Measurements from ENCODE around the gene DISP3.

The DISP3 gene, protein sequence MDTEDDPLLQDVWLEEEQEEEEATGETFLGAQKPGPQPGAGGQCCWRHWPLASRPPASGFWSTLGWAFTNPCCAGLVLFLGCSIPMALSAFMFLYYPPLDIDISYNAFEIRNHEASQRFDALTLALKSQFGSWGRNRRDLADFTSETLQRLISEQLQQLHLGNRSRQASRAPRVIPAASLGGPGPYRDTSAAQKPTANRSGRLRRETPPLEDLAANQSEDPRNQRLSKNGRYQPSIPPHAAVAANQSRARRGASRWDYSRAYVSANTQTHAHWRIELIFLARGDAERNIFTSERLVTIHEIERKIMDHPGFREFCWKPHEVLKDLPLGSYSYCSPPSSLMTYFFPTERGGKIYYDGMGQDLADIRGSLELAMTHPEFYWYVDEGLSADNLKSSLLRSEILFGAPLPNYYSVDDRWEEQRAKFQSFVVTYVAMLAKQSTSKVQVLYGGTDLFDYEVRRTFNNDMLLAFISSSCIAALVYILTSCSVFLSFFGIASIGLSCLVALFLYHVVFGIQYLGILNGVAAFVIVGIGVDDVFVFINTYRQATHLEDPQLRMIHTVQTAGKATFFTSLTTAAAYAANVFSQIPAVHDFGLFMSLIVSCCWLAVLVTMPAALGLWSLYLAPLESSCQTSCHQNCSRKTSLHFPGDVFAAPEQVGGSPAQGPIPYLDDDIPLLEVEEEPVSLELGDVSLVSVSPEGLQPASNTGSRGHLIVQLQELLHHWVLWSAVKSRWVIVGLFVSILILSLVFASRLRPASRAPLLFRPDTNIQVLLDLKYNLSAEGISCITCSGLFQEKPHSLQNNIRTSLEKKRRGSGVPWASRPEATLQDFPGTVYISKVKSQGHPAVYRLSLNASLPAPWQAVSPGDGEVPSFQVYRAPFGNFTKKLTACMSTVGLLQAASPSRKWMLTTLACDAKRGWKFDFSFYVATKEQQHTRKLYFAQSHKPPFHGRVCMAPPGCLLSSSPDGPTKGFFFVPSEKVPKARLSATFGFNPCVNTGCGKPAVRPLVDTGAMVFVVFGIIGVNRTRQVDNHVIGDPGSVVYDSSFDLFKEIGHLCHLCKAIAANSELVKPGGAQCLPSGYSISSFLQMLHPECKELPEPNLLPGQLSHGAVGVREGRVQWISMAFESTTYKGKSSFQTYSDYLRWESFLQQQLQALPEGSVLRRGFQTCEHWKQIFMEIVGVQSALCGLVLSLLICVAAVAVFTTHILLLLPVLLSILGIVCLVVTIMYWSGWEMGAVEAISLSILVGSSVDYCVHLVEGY (N-terminal part only)

DNA sequence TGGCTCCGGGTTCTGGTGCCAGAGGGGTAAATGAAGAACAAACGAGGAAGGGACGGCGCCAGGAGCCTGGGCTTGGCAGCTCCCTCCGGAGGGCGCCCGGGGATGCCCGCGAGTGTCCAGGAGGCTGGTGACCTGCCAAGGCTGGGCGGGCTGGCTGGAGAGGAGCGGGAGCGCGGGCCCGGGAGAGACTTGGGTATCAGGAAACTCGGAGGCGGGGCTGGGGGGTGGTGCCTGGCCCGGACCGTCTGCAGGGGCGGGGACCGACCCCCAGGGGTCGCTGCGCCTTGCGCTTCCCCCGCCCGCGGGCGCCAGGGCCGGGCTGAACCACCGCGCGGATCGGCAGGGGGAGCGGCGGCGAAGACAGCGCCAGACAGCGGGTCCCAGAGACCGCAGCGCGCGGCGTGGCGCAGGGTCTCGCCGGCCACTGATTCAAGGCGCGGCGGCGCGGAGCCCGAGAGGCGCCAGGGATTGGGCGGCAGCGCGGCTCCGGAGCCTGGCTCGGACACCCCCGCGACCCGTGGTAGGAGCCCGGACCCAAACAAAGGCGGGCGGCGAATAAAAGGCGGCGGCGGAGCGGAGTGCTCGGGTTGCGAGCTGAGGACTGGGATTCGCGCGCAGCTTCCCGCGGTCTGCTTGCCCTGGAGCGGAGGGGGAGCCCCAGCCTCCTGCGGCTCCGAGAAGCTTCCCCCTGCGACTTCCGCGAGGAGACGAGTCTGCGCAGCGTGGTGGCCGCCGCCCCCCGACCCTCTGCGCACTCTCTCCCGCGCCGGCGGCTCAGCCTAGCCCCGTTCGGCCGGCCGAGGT, at the start of gene DISP3:
Gene DISP3, plus strand, starts transcription at position 585 of the 804 bp plus-strand sequence. CDS start 21,838 bp downstream, outside the sequence.
- peak; percentile 99 for DNase-seq (ENCODE audit: low spot score)

- DNase-seq (ENCODE audit: low spot score): no peak
Measured at GRCh38 chr1:11429226-11429625, 49.7 kb upstream of the DISP3 start.

GRCh38 chr1:11429935-11430334, 49.0 kb upstream of the DISP3 start:
- no peak for DNase-seq (ENCODE audit: low spot score)

DNA sequence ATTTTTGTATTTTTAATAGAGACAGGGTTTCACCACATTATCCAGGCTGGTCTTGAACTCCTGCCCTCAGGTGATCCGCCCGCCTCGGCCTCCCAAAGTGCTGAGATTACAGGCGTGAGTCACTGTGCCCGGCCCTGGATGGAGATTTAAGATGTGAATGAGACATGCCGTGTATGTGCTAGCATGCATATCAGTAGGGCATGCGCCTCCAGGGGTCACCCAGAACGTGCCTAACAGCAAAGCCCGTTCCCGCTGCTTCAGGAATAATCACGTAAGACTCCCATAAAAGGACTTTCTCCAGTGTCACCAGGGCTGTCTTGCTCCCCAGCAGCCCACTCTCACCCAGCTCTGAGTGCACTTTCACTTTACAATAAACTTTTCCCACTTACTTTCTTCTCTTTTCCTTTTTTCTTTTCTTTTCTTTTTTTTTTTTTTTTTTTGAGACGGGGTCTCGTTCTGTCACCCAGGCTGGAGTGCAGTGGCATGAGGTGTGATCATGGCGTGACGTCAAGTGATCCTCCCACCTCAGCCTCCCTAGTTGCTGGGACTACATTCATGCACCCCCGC, 46.9 kb upstream of the DISP3 start:
- no peak for DNase-seq (ENCODE audit: low spot score)

GRCh38 chr1:11432526-11432925, 46.4 kb upstream of the DISP3 start:
- DNase-seq (ENCODE audit: low spot score): no peak

DNA sequence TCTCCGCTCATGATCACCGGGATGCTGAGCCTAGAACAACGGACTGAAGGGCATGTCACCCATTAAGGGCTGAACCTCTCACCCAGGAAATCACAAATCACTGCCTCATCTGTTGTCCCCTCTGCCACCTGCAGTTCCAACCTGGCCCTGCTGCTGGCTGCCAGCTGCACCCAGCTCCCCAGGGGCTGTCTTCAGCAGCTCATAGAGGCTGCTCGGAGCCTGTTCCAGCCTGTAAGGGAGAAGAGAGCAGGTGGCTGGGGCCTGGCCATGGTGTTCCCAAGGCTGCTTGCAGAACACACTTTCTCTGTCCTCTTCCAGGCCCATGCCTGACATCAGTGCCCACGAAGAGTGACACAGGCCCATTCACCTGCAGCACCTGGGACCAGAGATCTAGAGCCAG, 44.5 kb upstream of the DISP3 start:
- DNase-seq (ENCODE audit: low spot score): no peak

DNA sequence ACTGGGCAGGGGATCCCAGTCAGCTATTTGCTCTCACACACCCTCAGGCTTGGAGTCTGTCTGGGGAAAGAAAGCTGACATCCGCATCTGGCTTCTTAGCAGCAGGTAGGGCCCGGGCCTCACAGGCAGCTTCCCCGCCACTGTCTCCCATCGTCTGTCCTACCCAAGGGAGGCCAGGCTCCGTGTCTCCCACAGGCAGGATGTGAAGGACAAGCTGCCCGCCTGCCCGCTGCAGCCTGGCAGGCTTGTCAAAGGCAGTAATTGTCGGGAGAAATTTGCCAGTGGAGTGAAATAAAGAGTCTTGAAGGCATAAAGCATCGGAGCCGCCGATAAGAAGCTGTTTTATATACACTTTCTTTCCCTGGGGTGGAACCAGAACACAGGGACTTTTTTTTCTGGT, 44.0 kb upstream of the DISP3 start:
- no peak for DNase-seq (ENCODE audit: low spot score)

- DNase-seq (ENCODE audit: low spot score): no peak
Measured at GRCh38 chr1:11438996-11439395, 40.0 kb upstream of the DISP3 start.

GRCh38 chr1:11441211-11441952, 37.6 kb upstream of the DISP3 start:
- DNase-seq (ENCODE audit: low spot score): no peak

- no peak for DNase-seq (ENCODE audit: low spot score)
Measured at GRCh38 chr1:11443043-11443442, 35.9 kb upstream of the DISP3 start.

DNA sequence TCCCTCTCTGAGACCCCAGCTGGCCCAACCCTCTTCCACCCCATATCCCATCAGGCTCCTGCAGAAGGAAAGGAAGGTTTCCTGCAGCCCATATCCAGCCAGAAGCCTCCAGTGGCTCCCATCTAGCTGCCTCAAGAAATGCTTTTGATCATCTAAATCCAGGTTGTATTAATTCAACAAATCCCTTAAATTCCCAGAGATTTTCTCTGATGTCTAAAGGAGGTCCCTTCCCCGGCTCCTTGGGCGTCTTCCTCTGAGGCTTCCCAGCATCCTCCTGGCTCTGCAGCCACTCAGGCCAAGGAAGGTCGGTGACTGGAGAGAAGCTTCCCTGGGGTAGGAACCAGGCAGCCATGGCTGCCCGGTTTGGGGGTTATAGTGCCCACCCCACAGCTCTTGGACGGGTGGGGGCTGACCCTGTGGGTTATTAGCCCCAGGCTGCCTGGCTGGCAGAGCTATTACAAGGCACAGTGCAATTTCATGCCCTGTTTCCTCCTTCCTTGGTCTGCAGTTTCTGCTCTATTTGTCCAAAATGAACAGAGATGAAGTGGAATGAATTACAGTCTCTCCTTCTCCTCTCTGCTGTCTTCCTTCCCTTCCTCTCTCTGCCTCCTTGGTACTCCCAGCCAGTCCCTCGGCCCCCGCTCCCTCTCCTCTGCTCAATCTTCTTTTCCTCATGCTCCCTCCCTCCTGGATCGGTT, 34.8 kb upstream of the DISP3 start:
- DNase-seq (ENCODE audit: low spot score): no peak

DNA sequence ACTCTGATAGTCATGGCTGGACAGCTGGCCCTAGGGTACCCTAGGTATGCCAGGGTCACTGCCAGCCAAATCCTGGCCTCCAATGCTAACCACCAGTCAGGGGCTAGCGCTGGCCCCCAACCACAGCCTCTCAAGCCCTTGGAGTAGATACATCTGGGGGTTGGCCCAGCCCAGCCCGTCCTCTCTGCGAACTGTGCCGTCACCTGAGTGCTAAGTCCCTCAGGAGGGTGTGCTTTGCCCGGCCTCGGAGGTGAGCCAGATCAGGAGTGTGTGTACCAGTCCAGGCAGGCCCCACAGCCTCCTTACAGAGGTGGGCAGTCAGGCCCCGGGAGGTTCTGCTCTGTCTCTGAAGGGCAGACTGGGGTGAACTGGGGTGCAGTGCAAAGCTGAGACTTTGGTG, 34.0 kb upstream of the DISP3 start:
- no peak for DNase-seq (ENCODE audit: low spot score)

DNA sequence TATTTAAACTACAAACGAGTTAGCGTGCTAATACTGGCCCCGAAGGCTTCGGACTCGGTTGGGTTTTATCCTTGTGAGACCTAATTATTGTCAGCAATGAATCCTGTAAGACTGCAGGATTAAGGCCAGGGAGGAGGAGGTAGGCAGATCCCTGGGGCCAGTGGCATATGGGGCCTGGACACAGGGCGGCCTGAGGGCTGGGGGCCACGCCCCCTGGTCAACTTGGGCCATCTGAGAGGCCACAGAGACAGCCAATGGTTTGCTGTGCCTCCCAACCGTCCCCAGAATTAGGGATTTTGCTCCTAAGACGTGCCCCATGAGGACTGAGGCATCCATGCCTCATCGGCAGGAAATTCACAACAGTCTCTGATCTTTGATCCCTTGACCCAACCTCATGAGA, 31.1 kb upstream of the DISP3 start:
- no peak for DNase-seq (ENCODE audit: low spot score)

DNA sequence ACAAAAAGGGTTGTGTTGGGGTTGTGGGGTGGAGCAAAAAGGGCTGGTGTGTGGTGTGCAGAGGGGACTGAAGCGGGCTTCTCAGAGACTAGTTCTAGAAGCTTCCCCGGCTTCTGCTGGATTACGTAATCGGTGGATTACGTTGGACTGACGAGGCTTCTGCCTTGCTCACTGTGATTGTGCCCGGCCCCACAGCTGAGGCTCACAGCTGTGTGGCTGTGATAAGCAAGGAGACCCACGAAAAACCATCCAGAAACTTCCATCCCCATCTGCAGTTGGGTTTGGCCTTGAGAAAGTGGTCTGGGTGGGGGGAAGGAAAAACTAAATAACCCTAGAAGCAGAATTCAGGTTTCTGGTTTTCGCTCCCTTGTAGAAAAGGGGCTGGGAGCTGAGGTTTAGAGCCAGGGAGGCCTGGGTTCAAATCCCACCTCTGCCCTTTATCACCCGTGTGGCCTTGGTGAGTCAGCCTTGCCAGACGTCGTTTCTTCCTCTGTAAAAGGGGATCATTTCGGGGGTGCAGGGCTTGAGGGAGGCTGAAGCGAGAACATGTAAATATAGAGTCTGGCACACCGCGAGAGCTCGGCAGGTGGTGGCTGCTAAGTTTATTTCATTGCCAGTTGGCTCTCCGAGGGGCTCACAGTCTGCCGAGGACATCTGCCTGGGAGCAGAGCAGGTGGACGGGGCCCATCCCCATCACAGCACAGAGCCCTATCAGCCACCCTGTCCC, 30.4 kb upstream of the DISP3 start:
- no peak for DNase-seq (ENCODE audit: low spot score)

DNA sequence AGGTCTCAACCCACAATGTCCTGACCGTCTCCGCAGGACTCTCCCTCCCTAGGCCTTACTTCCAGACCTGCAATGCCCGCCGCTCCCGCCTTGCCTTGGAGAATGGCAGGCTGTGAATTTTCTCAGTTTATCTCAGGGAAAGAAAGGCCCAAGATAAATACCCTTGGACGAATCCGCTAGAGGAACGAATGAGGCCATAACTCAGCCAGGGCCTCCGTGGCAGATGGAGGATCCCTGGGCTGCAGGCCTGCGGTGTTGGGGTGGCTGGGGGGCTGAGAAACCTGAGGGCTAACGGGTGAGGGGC, 29.9 kb upstream of the DISP3 start:
- DNase-seq (ENCODE audit: low spot score): no peak

DNA sequence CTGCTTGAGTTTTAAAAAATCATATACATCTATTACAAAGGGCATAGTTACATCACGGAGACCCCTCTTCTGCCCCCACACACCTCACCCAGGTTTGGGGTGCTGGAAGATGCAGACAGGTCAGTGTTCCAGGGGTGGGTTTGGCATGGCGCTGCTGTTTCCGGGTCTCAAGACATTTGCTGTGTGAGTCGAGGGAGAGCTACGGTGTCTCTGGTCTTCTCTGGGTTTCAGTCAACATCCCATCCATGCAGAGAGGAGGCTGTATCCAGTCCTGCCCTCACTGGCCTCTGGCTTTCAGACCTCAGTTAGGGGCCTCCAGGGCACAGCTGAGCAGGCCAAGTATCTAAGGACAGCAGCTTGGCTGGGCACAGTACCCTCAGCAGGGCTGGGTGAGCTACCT, 28.6 kb upstream of the DISP3 start:
- no peak for DNase-seq (ENCODE audit: low spot score)

DNA sequence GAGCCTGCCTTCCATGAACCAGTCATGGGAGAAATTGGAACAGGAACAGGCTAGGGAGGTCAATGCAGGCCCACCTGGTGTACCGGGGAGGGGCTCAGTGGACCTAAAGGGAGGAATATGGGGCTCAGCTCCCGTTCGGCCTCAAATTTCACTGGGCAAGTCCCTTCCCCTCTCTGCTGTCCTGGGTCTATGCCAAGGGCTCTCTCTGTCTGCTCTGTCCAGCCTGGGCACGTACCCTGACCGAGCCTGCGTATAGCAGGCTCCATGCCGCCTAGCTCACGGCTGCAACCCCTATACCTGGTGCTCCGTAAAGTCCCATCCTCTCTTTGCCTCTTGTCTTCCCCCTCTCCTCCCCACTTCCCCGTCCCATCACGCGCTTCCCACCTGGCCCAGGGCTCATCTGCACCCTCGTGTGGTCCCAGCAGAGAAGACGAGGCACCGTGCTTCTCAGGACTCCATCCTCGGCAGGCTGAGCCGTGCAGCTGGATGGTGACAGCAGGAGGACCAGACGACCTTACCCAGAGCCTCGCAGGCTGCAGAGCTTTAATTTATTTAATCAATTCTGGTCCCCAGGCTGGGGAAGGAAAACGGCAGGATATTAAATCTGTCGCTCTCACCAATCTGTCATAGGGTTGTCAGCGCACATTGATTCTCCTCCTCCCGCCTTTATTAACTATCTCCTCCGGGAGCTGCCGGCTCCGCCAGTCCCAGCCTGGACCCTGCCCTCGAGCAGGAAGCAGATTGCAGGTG, 25.0 kb upstream of the DISP3 start:
- no peak for DNase-seq (ENCODE audit: low spot score)

- no peak for DNase-seq (ENCODE audit: low spot score)
Measured at GRCh38 chr1:11455967-11456570, 22.9 kb upstream of the DISP3 start.

Data from iPS-NIHi11 (cell line).